DMS114 treated with DMSO at 0.1 percent for 48 hours (cell line): Measurements from ENCODE around the gene SHLD2.
"Not testable (repeated sequence)": the region's sequence is repeated elsewhere in the genome, so short reads cannot be mapped to it uniquely, and the experiment has no call there.

Experiments used
- DNase-seq: peaks from one replicate; lab custom pipeline; 2025; ENCODE audit not compliant: unreplicated experiment; lab: John Stamatoyannopoulos, UW

The SHLD2 gene, protein sequence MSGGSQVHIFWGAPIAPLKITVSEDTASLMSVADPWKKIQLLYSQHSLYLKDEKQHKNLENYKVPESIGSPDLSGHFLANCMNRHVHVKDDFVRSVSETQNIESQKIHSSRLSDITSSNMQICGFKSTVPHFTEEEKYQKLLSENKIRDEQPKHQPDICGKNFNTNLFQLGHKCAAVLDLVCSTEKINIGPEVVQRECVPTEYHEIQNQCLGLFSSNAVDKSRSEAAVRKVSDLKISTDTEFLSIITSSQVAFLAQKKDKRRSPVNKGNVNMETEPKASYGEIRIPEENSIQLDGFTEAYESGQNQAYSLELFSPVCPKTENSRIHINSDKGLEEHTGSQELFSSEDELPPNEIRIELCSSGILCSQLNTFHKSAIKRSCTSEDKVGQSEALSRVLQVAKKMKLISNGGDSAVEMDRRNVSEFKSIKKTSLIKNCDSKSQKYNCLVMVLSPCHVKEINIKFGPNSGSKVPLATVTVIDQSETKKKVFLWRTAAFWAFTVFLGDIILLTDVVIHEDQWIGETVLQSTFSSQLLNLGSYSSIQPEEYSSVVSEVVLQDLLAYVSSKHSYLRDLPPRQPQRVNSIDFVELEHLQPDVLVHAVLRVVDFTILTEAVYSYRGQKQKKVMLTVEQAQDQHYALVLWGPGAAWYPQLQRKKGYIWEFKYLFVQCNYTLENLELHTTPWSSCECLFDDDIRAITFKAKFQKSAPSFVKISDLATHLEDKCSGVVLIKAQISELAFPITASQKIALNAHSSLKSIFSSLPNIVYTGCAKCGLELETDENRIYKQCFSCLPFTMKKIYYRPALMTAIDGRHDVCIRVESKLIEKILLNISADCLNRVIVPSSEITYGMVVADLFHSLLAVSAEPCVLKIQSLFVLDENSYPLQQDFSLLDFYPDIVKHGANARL

DNA sequence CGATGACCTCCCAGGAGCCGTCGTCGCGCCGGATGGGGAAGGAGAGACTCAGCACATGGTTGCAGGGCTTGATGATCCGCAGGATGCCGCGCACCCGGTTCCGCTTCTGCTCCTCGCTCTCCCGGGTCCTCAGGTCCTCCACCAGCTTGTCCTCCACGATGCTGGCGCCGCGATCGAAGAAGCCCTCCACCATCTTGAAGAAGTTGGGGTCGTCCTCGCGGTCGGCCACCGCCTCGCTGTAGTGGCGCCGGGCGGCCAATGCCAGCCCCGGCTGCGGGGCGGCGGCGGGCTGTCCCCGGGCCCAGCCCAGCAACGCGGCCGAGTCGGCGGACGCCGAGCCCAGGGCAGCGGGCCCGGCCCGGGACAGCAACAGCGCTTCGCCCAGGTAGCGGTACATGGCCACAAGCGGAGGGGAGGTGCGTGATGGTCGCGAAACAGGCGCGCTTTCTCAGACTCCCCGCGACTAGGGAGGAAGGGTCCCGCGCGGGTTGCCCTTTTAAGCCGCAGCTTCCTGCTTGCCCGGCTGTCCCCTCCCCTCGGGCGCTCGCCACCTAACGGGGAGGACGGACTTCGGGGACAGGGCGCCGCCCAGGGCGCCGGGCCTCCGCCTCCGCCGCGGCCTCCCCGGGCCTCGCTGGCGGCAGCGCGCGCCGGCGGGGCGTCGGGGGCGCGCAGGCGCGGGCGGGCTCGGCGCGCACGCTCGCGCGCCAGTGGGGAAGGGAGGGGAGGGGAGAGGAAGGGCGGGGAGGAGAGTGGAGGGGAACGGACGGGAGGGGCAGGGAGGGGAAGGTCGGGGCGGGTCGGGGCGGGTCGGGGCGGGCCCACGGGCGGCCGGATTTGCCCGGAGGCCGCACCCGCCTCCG, at the start of gene SHLD2, which contains the start of gene GLUD1:
SHLD2 (plus strand) TSS at position 834 of the 863 bp plus-strand sequence. CDS start 56,149 bp downstream, outside the sequence.
GLUD1 (minus strand) TSS at position 471 of the 863 bp plus-strand sequence; CDS start at position 397, 74 bp downstream.
- peak; percentile 83 for DNase-seq

GRCh38 chr10:87045434-87045938, 49.5 kb upstream of the SHLD2 start:
- DNase-seq: no peak

DNA sequence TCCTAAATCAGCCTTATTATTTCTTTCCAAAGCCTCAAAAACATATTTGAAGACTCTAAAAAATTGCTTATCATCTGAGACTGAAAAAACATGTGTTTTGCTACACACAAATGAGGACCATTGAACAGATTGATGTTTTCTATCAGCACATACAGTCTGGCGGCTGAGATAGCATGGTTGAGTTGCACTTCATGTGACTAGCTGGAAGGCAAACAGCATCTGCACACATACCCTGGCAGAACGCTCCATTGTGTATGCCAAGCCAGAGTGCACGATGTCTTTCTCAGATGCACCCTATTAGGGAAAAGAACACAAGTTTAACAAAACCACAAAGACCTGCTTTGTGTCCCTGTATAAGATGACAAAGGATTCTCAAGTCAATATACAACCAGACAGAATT, 41.9 kb upstream of the SHLD2 start:
- no peak for DNase-seq

DNA sequence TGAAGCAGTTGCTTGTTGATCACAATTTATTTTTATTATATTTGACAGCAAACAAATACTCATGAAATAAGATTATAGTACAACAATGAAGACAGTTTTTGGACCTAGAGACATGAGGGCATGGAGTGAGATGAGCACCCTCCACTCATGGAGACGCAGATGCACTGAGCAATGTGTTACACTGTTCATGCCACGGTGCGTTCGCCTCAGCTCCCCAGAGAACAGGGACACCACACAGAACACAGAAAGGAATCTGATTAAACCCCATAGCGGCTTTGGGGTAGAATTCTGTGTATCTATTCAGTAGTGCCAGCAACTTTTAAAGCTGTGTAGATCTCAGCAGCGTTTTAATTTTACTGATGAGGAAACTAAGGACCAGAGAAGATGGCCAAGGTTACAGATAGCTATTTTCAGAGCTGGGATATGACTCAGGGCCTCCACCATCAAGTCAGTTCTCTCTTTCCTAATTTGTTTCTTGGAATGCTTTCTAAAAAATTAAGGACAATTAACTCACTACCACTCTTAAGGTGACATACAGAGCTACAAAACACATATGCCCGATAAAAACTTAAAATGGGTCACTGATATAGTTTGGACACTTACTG, 41.3 kb upstream of the SHLD2 start:
- DNase-seq: no peak

- DNase-seq: no peak
These were observed 40.4 kb upstream of the SHLD2 start for GRCh38 chr10:87054373-87055295.

GRCh38 chr10:87058171-87058570, 36.8 kb upstream of the SHLD2 start:
- no peak for DNase-seq

GRCh38 chr10:87059401-87059800, 35.6 kb upstream of the SHLD2 start:
- no peak for DNase-seq

GRCh38 chr10:87060280-87060928, 34.6 kb upstream of the SHLD2 start:
- DNase-seq: no peak

- DNase-seq: no peak
These were observed 30.4 kb upstream of the SHLD2 start for GRCh38 chr10:87064651-87065050.

GRCh38 chr10:87066178-87066577, 28.8 kb upstream of the SHLD2 start:
- DNase-seq: no peak

GRCh38 chr10:87066865-87067264, 28.1 kb upstream of the SHLD2 start:
- DNase-seq: no peak

- DNase-seq: no peak
These were observed 26.7 kb upstream of the SHLD2 start for GRCh38 chr10:87068281-87068680.

DNA sequence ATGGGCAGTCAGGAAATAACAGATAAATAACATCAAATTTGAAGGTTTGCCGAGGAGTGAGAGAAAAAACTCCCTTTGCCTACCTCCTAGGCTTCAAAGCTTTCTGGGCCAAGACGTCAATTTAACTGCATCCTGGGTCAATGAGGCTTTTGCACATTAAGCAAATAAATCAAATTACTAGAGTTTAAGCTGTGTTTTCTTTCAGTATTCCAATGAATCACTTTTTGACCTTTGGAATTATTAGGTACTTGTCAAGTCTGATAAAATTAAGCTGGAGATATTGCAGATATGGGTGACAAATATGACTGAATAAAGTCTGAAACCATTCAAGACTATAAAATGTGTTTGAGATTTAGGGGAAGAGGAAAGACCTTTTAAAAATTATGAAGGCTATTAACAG, 22.6 kb upstream of the SHLD2 start:
- DNase-seq: no peak

DNA sequence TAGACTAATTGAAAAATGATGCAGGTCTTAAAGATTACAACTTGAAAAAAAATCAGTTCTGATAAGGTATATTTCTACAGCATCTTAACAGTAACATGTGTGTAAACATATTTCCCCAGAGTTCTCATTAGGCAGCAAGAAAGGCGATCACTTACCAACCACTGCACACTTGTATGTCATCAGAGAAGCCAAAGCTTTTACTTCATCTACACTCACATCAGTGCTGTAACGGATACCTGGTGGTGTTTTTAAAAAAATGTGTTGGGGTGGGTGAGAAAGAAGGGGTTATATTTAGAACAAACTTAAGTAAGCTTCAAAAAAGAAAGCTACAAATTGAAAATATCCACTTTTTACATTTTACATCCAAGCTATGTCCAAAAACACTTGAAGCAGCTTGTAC, 18.6 kb upstream of the SHLD2 start:
- DNase-seq: not testable (repeated sequence)

- no peak for DNase-seq
These were observed 15.7 kb upstream of the SHLD2 start for GRCh38 chr10:87079106-87079836.

DNA sequence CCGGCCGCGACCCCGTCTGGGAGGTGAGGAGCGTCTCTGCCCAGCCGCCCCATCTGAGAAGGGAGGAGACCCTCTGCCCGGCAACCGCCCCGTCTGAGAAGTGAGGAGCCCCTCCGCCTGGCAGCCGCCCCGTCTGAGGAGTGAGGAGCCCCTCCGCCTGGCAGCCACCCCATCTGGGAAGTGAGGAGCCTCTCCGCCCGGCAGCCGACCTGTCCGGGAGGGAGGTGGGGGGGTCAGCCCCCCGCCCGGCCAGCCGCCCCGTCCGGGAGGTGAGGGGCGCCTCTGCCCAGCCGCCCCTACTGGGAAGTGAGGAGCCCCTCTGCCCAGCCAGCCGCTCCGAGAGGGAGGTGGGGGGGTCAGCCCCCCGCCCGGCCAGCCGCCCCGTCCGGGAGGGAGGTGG, 14.4 kb upstream of the SHLD2 start:
- not testable (repeated sequence) for DNase-seq

DNA sequence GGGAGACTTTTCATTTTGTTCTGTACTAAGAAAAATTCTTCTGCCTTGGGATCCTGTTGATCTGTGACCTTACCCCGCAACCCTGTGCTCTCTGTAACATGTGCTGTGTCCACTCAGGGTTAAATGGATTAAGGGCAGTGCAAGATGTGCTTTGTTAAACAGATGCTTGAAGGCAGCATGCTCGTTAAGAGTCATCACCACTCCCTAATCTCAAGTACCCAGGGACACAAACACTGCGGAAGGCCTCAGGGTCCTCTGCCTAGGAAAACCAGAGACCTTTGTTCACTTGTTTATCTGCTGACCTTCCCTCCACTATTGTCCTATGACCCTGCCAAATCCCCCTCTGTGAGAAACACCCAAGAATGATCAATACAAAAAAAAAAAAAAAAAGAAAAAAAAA, 13.4 kb upstream of the SHLD2 start:
- DNase-seq: not testable (repeated sequence)

GRCh38 chr10:87082219-87082618, 12.8 kb upstream of the SHLD2 start:
- DNase-seq: not testable (repeated sequence)
